Measurements from ENCODE around the gene CATSPER4.

Gene CATSPER4

DNA sequence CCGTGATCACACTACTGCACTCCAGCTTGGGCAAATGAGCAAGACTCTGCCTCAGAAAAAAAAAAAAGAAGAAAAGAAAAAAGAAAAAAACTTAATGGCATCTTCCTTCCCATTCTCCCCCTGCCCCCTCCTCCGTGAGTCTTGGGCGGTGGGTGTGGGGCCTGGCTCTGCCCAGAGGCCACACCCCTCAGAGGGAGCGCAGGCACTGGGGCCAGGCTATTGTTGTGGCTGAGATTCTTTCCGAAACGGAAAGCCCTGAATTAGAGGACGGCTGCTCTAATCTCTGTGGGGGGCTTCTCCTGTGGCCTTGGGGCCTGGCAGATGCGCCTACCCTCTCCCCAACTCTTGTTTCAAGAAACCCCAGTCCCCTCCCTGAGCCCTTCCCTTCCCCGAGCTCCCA is 35.7 kb upstream of the CATSPER4 start:
- TF ChIP-seq FOXM1 (IDR thresholded peaks at IDR 0.05; ENCODE audit: borderline replicate concordance, low read depth) (no peak), TCF12 (IDR thresholded peaks at IDR 0.05; ENCODE audit: low read depth) (no peak), ZBTB7A (IDR thresholded peaks at IDR 0.05; ENCODE audit: low read depth) (no peak), NFIC (IDR thresholded peaks at IDR 0.05) (no peak), RAD21 (IDR thresholded peaks at IDR 0.05; ENCODE audit: low read depth) (no peak), TAF1 (IDR thresholded peaks at IDR 0.05; ENCODE audit: low read depth) (no peak), REST (IDR thresholded peaks at IDR 0.05; ENCODE audit: low read depth) (no peak)

DNA sequence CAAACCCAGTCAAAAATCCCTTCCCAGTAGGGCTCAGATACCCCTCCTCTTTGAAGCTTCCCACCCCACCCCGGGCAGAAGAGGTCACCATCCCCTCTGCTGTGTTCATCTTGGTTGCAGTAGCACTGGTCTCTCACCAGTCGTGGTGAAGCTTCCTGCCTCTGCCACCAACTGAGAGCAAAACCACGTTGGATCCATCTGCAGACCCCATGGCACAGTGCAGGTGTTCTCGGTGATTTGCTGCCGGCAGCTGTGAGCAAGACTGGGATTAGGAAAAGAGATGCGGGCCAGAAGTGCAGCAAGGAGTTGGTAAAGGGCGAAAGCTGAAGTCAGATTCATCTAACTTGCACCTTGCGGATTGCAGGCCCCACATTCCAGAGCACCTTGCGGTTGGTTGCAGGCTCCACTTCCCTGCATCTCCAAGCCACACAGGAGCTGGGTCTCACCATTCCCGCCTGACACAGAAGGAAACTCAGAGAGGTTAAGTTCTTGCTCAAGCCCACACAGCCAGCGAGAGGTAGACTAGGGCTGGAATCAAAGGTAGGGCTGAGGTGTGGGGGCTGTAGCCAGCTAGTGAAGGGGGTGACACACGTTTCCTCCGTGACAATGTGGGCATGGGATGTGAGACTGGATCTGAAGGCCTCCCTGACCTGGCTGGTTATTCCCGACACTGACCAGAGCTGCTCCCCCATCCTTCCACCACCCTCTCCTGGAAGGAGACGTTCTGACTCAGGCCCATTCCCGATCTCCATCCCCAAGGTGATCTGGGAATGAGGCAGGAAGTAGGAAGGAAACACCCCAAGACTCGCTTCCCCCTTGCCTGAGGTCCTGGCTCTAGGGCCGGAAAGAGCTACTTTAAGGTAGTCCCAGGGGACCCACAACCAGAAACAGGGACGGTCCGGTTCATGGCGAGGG is 34.8 kb upstream of the CATSPER4 start:
- no peak for TF ChIP-seq EP300 (IDR thresholded peaks at IDR 0.05; ENCODE audit: borderline replicate concordance)

DNA sequence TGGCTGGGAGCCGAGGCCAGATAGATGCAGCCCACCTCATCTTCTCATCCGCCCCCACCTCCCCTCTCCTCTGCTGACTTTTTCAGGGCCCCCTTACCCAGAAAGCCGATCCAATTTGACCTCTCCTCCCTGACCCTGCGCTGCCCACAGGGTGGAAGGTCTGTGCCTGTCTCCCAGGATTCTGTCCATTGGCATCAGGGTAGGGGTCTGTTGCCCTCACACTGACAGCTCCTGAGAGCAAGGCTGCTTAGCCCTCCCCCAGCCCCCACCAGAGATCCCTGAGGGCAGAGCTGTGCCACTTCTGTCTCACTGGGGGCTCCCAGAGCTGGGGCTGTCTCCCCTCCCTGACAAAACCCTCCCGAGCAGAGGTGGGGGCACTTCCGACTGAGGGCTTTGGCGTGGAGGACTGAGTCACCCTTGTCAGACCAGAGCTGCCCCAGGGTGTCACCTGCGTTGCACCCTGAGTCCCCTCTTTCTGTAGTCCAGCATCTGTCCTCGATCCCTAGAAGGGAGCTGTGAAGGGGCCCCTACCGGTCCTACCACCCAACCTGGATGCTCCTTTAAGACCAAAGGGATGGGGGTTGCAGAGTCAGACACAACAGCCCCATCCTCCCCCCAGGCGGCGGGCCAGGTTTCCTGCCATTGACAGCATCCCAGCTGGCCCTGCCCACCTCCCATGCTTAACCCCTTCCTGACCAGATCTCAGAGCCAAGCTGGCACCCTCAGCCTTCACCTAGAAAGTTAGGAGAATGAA is 33.9 kb upstream of the CATSPER4 start:
- TF ChIP-seq TAF1 (IDR thresholded peaks at IDR 0.05; ENCODE audit: low read depth) (no peak), NFIC (IDR thresholded peaks at IDR 0.05) (no peak), FOXM1 (IDR thresholded peaks at IDR 0.05; ENCODE audit: borderline replicate concordance, low read depth) (no peak), REST (IDR thresholded peaks at IDR 0.05; ENCODE audit: low read depth) (no peak), RAD21 (IDR thresholded peaks at IDR 0.05; ENCODE audit: low read depth) (no peak), EP300 (IDR thresholded peaks at IDR 0.05; ENCODE audit: borderline replicate concordance) (no peak), YY1 (IDR thresholded peaks at IDR 0.05; ENCODE audit: low read depth) (no peak), EGR1 (IDR thresholded peaks at IDR 0.05) (no peak), TCF12 (IDR thresholded peaks at IDR 0.05; ENCODE audit: low read depth) (no peak), TEAD4 (IDR thresholded peaks at IDR 0.05) (no peak), CEBPB (IDR thresholded peaks at IDR 0.05) (no peak), CREB1 (IDR thresholded peaks at IDR 0.05; ENCODE audit: low read depth) (no peak), ZBTB7A (IDR thresholded peaks at IDR 0.05; ENCODE audit: low read depth) (no peak)
- TF ChIP-seq, protein P1, sequence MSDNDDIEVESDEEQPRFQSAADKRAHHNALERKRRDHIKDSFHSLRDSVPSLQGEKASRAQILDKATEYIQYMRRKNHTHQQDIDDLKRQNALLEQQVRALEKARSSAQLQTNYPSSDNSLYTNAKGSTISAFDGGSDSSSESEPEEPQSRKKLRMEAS (IDR thresholded peaks at IDR 0.05), result no peak
- TF ChIP-seq, protein P2, sequence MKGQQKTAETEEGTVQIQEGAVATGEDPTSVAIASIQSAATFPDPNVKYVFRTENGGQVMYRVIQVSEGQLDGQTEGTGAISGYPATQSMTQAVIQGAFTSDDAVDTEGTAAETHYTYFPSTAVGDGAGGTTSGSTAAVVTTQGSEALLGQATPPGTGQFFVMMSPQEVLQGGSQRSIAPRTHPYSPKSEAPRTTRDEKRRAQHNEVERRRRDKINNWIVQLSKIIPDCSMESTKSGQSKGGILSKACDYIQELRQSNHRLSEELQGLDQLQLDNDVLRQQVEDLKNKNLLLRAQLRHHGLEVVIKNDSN (IDR thresholded peaks at IDR 0.05), result no peak

DNA sequence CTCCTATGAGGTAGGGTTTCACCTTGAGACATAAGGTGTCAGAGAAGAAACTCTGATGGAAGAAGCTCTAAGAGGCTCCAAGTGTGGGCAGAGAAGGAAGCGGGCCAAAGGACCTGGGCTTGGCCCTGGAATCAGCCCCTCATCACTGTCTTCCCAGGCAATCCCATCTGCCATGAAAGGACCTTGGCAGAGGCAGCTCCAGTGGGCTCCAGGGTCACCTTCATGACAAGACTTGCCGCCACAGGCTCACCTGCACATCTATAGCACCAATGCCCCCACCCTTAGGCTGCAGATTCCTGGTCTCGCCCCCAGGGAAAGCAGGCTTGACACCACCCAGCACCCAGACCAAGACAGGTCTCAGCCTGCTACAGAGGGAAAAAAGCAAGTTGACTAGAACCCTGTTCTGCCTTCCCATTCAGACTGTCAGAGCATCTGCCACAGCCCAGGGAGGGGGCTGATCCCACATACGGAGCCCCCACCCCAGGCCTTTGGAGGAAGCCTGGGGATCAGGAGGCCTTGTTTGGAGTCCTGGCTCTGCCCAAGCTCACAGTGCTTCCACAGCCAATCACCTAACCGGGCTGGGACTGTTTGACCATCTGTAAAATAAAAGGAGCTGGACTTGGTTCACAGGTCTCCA is 32.0 kb upstream of the CATSPER4 start:
- TF ChIP-seq CREB1 (IDR thresholded peaks at IDR 0.05; ENCODE audit: low read depth) (no peak), NFIC (IDR thresholded peaks at IDR 0.05) (no peak), TEAD4 (IDR thresholded peaks at IDR 0.05) (no peak), TAF1 (IDR thresholded peaks at IDR 0.05; ENCODE audit: low read depth) (no peak), REST (IDR thresholded peaks at IDR 0.05; ENCODE audit: low read depth) (no peak), TCF12 (IDR thresholded peaks at IDR 0.05; ENCODE audit: low read depth) (no peak), ZBTB7A (IDR thresholded peaks at IDR 0.05; ENCODE audit: low read depth) (no peak), FOXM1 (IDR thresholded peaks at IDR 0.05; ENCODE audit: borderline replicate concordance, low read depth) (no peak), RAD21 (IDR thresholded peaks at IDR 0.05; ENCODE audit: low read depth) (no peak), CEBPB (IDR thresholded peaks at IDR 0.05) (no peak), EGR1 (IDR thresholded peaks at IDR 0.05) (no peak), EP300 (IDR thresholded peaks at IDR 0.05; ENCODE audit: borderline replicate concordance) (no peak)
- TF ChIP-seq, protein P1 (IDR thresholded peaks at IDR 0.05), result no peak
